GM21515 (cell line): ENCODE results near the gene UTRN.
A peak's percentile ranks its signal among the peaks of the same experiment; 100 is the strongest.

Experiments
- ATAC-seq: cut with Tn5 transposase; IDR thresholded peaks from one replicate; pipeline ENCODE4 v1.9.1; 2021; ENCODE audit not compliant: unreplicated experiment

UTRN gene

GRCh38 chr6:144311361-144311760 lies 26.2 kb downstream of the UTRN start:
- no peak for ATAC-seq

GRCh38 chr6:144314003-144314485 lies 28.9 kb downstream of the UTRN start:
- no peak for ATAC-seq

- ATAC-seq = no peak
Measured at GRCh38 chr6:144314562-144314961, 29.4 kb downstream of the UTRN start.

GRCh38 chr6:144315226-144315980 lies 30.3 kb downstream of the UTRN start:
- ATAC-seq = no peak

- no peak for ATAC-seq
Measured at GRCh38 chr6:144315981-144316861, 31.1 kb downstream of the UTRN start.

- ATAC-seq = no peak
Measured at GRCh38 chr6:144316862-144317195, 31.7 kb downstream of the UTRN start.

- ATAC-seq = no peak
Measured at GRCh38 chr6:144317736-144318135, 32.6 kb downstream of the UTRN start.

GRCh38 chr6:144319211-144319610 lies 34.1 kb downstream of the UTRN start:
- ATAC-seq = no peak

- no peak for ATAC-seq
Measured at GRCh38 chr6:144320741-144321140, 35.6 kb downstream of the UTRN start.

GRCh38 chr6:144321839-144322591 lies 36.9 kb downstream of the UTRN start:
- ATAC-seq = no peak

GRCh38 chr6:144325232-144325631 lies 40.1 kb downstream of the UTRN start:
- no peak for ATAC-seq

- ATAC-seq = no peak
Measured at GRCh38 chr6:144326393-144326792, 41.3 kb downstream of the UTRN start.

- ATAC-seq = no peak
Measured at GRCh38 chr6:144327081-144327480, 41.9 kb downstream of the UTRN start.

- no peak for ATAC-seq
Measured at GRCh38 chr6:144330017-144330987, 45.2 kb downstream of the UTRN start.

- ATAC-seq = no peak
Measured at GRCh38 chr6:144331491-144331969, 46.4 kb downstream of the UTRN start.

GRCh38 chr6:144332177-144332576 lies 47.0 kb downstream of the UTRN start:
- no peak for ATAC-seq

GRCh38 chr6:144334150-144334708 lies 49.1 kb downstream of the UTRN start:
- ATAC-seq = peak; percentile 72
